Testis (tissue), 2 donors: ENCODE measurements around the gene SSR1.

Source experiments
- CTCF ChIP-seq, 3 experiments: fragments of 450-650 bp in 2 of 3; fragments of 200-600 bp in 1 of 3; sonication (generic) in 1 of 3; IDR thresholded peaks; one replicate each; pipeline ENCODE4 v1.5.1; 2016 to 2019; ENCODE audit warnings: antibody characterized with exemption in 3 of 3, mild to moderate bottlenecking in 2 of 3, moderate library complexity in 1 of 3
- POLR2A ChIP-seq: fragments of 450-650 bp; IDR thresholded peaks from one replicate; pipeline ENCODE4 v1.6.1; 2017; ENCODE audit warnings: antibody characterized with exemption, mild to moderate bottlenecking, moderate library complexity

GRCh38 chr6:7230327-7230691, 82.7 kb downstream of the SSR1 start:
- TF ChIP-seq CTCF (IDR thresholded peaks at IDR 0.05), result no peak
- TF ChIP-seq POLR2A, result no peak
